T-helper 1 cell (primary cell): ENCODE results near the gene PTPRK.

Experiments used
- DNase-seq, 5 donors: peaks; one replicate each; pipeline ENCODE4 v3.0.0-alpha.2; 2012 to 2020

PTPRK gene

GRCh38 chr6:128515550-128516513 is 4.6 kb downstream of the PTPRK start:
- DNase-seq, result no peak

- no peak for DNase-seq
Observed at GRCh38 chr6:128513878-128514277, 6.5 kb downstream of the PTPRK start.

- DNase-seq, result no peak
Observed at GRCh38 chr6:128512296-128512695, 8.1 kb downstream of the PTPRK start.

GRCh38 chr6:128511506-128511905 is 8.9 kb downstream of the PTPRK start:
- no peak for DNase-seq

GRCh38 chr6:128509709-128510108 is 10.7 kb downstream of the PTPRK start:
- no peak for DNase-seq

GRCh38 chr6:128508588-128509296 is 11.7 kb downstream of the PTPRK start:
- no peak for DNase-seq

- DNase-seq, result no peak
Observed at GRCh38 chr6:128507337-128508310, 12.8 kb downstream of the PTPRK start.

GRCh38 chr6:128505603-128506002 is 14.8 kb downstream of the PTPRK start:
- no peak for DNase-seq

- DNase-seq, result no peak
Observed at GRCh38 chr6:128504003-128504654, 16.3 kb downstream of the PTPRK start.

- DNase-seq, result no peak
Observed at GRCh38 chr6:128500749-128501600, 19.4 kb downstream of the PTPRK start.

GRCh38 chr6:128500014-128500413 is 20.4 kb downstream of the PTPRK start:
- no peak for DNase-seq

GRCh38 chr6:128499079-128499731 is 21.2 kb downstream of the PTPRK start:
- DNase-seq, result no peak

GRCh38 chr6:128498234-128498633 is 22.2 kb downstream of the PTPRK start:
- no peak for DNase-seq

GRCh38 chr6:128495536-128496333 is 24.7 kb downstream of the PTPRK start:
- DNase-seq, result no peak

GRCh38 chr6:128494440-128494839 is 26.0 kb downstream of the PTPRK start:
- DNase-seq, result no peak

- DNase-seq, result no peak
Observed at GRCh38 chr6:128493877-128494276, 26.5 kb downstream of the PTPRK start.

- no peak for DNase-seq
Observed at GRCh38 chr6:128492386-128492785, 28.0 kb downstream of the PTPRK start.

GRCh38 chr6:128491610-128492206 is 28.7 kb downstream of the PTPRK start:
- DNase-seq, result no peak

GRCh38 chr6:128491100-128491581 is 29.3 kb downstream of the PTPRK start:
- no peak for DNase-seq
